Neural crest cell (in vitro differentiated cells): ENCODE measurements around the gene CLVS2. TPM values are rescaled to one million over a fixed set of nuclear protein-coding genes. Genes with fewer than 3 reads are reported as not detected.
A peak's percentile ranks its signal among the peaks of the same experiment; 100 is the strongest.

Experiments used
- DNase-seq: peaks from one replicate; pipeline ENCODE4 v3.0.0; 2021; ENCODE audit warnings: low read depth, mixed read lengths, low spot score
- H3K27ac Mint-ChIP-seq: one replicate; pipeline ENCODE4 v1.8.0; 2021; ENCODE audit warnings: mild to moderate bottlenecking, mixed read lengths; ENCODE audit not compliant: unreplicated experiment
- H3K27me3 Mint-ChIP-seq: 2 replicates; pipeline ENCODE4 v1.8.0; 2021; ENCODE audit warnings: low read depth, mild to moderate bottlenecking, mixed read lengths
- H3K36me3 Mint-ChIP-seq: 2 replicates; pipeline ENCODE4 v1.8.0; 2021; ENCODE audit warnings: low read depth, mild to moderate bottlenecking, mixed read lengths
- H3K4me1 Mint-ChIP-seq: 2 replicates; pipeline ENCODE4 v1.8.0; 2021; ENCODE audit warnings: mixed read lengths
- H3K4me3 Mint-ChIP-seq: one replicate; pipeline ENCODE4 v1.8.0; 2021; ENCODE audit warnings: mild to moderate bottlenecking, mixed read lengths
- H3K9me3 Mint-ChIP-seq: 2 replicates; pipeline ENCODE4 v1.8.0; 2021; ENCODE audit warnings: mixed read lengths
- long read RNA-seq: library from polyadenylated mRNA; unstranded; transcript quantifications from one replicate; pipeline ENCODE4 v2.0.0, GENCODE V29; 2020
- total RNA-seq: library from RNA; stranded (reverse); gene quantifications from 2 replicates; pipeline ENCODE4 v1.2.1, GENCODE V29; 2021
- TF ChIP-seq, protein P1 (sequence below): fragments of 200-600 bp; sonication (generic); conservative IDR thresholded peaks from 2 replicates; pipeline ENCODE4 v1.5.0; 2021; ENCODE audit warnings: antibody characterized with exemption, mild to moderate bottlenecking

Gene CLVS2
- total RNA-seq = 1.2 and 1.3 TPM in 2 replicates
- long read RNA-seq, partial matches to known transcripts = 0 of 1 reads
- long read RNA-seq, other reads (novel, unspliced or antisense) = 1 of 1 reads

DNA sequence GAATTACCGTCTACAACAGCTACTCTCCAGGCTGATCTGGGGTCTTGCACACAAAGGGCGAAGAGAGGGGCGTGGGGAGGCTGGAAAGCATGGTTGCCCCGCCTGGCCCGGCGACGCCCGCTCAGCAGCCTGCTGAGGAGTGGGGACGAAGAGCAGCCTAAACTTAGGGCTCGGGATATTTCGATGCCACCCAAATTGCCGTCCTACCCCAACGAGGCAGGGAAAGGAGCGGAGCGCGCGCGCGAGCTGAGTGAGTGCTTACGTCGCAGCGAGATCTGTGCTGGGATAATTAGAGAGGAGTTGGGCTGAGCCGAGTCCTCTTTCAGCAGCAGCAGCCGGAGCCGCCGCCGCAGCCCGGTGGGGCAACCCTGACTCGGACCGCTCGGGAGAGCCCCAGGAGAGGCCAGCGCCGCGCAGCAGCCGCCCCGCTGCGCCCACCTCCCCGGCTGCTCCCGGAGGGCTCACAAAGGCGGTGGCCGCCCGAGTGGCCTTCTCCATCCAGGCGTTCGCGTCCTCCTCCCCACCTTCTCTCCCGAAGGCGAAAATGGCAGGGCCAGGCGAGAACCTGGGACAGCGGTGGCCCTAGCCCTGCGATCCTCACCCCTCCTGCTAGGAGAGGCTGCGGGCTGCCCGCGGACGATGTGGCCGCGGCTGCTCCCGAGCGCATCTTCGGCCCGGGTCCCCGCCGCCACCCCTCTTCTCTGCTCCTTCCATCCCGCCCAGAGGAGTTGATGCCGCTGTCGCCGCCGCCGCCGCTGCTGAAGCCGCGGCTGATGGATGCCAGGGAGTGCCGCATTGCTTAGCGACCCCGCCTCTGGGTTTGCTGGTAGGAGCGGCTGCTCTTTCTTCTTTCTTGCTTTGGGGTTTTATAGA lies at the start of gene CLVS2:
CLVS2 (plus strand) TSS at position 315 of the 873 bp plus-strand sequence. CDS start 1,543 bp downstream, outside the sequence.
- peak within 1 kb of the TSS; percentile 92 for H3K4me3 Mint-ChIP-seq
- H3K9me3 Mint-ChIP-seq = no peaks in the 10 kb centered on the region
- H3K27me3 Mint-ChIP-seq = peaks cover 92% of the 10 kb centered on the region
- H3K36me3 Mint-ChIP-seq = no peaks in the 10 kb centered on the region
- peak; percentile 38 for DNase-seq
- H3K27ac Mint-ChIP-seq = peak within 1 kb of the TSS; percentile 70
- TF ChIP-seq, protein P1, sequence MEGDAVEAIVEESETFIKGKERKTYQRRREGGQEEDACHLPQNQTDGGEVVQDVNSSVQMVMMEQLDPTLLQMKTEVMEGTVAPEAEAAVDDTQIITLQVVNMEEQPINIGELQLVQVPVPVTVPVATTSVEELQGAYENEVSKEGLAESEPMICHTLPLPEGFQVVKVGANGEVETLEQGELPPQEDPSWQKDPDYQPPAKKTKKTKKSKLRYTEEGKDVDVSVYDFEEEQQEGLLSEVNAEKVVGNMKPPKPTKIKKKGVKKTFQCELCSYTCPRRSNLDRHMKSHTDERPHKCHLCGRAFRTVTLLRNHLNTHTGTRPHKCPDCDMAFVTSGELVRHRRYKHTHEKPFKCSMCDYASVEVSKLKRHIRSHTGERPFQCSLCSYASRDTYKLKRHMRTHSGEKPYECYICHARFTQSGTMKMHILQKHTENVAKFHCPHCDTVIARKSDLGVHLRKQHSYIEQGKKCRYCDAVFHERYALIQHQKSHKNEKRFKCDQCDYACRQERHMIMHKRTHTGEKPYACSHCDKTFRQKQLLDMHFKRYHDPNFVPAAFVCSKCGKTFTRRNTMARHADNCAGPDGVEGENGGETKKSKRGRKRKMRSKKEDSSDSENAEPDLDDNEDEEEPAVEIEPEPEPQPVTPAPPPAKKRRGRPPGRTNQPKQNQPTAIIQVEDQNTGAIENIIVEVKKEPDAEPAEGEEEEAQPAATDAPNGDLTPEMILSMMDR = no peak
- H3K4me1 Mint-ChIP-seq = peaks cover 8% of the 10 kb centered on the region

DNA sequence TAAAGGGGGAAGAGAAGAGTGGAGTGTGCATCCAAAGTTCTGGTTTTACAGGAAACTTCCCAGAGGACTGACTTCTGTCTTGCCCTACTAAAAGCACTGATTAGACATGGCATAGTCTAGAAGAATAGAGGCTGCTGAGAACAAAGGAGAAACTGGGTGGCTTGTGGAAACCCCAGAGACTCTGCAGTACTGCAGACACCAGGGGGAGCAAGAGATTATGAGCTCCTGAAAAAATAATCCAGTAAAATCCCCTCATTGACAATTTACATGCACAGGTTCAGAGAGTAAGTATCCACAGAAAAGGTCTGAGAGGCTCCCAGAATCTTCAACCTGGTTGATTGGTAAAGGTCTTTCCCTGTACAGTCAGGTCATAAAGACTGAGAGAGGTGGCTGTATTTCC lies 48.7 kb upstream of the CLVS2 start:
- Mint-ChIP-seq H3K9me3 (no peaks in the 10 kb centered on the region), H3K36me3 (no peaks in the 10 kb centered on the region), H3K4me3 (no peak overlapping the region), H3K27me3 (peaks cover 6% of the 10 kb centered on the region), H3K4me1 (no peaks in the 10 kb centered on the region), H3K27ac (no peak overlapping the region)
- DNase-seq = peak; percentile 23
- TF ChIP-seq, protein P1 = peak; percentile 65

DNA sequence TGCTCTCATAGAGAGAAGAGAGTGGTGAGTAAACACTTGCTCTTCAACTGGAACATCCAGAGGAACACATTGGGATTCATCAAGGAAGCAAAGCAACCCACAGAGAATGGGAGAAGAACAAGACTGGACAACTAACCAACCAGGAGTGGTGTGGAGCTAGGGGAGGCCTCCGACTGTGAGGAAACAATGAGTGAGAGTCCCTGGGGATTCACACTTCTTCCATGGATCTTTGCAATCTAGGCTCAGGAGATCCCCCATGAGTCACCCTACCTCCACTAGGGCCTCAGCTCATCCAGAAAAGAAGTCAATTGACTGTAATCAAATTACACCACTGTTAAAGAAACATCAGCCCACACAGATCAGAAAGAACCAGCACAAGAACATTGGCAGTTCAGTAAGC lies 42.3 kb upstream of the CLVS2 start:
- Mint-ChIP-seq H3K4me3 (no peak overlapping the region), H3K27me3 (peaks cover 13% of the 10 kb centered on the region), H3K27ac (no peak overlapping the region), H3K4me1 (no peaks in the 10 kb centered on the region), H3K36me3 (peaks cover 2% of the 10 kb centered on the region), H3K9me3 (peaks cover 21% of the 10 kb centered on the region)
- no peak for DNase-seq
- TF ChIP-seq, protein P1 = no peak

DNA sequence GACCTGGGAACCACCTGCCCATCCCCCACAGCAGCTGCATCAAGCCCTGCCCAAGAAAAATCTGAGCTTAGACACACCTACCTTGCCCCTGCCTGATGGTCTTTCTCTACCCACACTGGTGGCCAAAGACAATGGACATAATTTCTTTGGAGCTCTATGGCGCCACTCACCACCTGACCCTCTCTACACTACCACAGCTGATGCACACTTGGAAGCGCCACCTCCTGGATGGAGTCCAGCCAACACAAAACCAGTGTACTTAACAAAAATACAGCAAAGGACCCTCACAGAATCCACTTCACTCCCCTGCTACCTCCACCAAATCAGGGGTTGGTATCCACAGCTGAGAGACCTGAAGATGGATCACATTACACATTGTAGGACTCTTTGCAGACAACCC lies 39.7 kb upstream of the CLVS2 start:
- H3K4me1 Mint-ChIP-seq = no peaks in the 10 kb centered on the region
- H3K27ac Mint-ChIP-seq = no peak overlapping the region
- no peak overlapping the region for H3K4me3 Mint-ChIP-seq
- TF ChIP-seq, protein P1 = no peak
- DNase-seq = no peak
- peaks cover 2% of the 10 kb centered on the region for H3K36me3 Mint-ChIP-seq
- H3K27me3 Mint-ChIP-seq = peaks cover 12% of the 10 kb centered on the region
- H3K9me3 Mint-ChIP-seq = peaks cover 23% of the 10 kb centered on the region

DNA sequence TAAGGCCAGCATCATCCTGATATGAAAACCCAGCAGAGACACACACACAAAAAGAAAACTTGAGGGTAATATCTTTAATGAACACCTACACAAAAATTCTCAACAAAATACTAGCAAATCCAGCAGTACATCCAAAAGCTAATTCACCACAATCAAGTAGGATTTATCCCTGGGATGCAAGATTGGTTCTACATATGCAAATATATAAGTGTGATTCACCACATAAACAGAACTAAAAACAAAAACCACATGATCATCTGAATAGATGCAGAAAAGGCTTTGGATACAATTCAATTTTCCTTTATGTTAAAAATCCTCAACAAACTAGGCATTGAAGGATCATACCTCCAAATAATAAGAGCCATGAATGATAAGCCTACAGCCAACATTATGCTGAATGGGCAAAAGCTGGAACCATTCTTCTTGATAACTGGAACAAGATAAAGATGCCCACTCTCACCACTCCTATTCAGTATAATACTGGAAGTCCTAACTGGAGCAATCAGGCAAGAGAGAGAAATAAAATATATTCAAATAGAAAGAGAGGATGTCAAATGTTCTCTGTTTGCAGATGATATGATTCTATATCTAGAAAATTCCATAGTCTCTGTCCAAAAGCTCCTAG lies 33.9 kb upstream of the CLVS2 start:
- H3K4me3 Mint-ChIP-seq = no peak overlapping the region
- peaks cover 13% of the 10 kb centered on the region for H3K9me3 Mint-ChIP-seq
- H3K27ac Mint-ChIP-seq = no peak overlapping the region
- H3K27me3 Mint-ChIP-seq = peaks cover 16% of the 10 kb centered on the region
- no peak for DNase-seq
- TF ChIP-seq, protein P1 = no peak
- H3K4me1 Mint-ChIP-seq = no peaks in the 10 kb centered on the region
- no peaks in the 10 kb centered on the region for H3K36me3 Mint-ChIP-seq
